ENCODE measurements around the gene PITX1. TPM values are rescaled to one million over a fixed set of nuclear protein-coding genes. Genes with fewer than 3 reads are reported as not detected.

Gene PITX1
- total and polyA plus RNA-seq, 2 donors (not counting 1 experiment from before 2014, with no cell fraction given) = 0.13 TPM; not detected in 1

DNA sequence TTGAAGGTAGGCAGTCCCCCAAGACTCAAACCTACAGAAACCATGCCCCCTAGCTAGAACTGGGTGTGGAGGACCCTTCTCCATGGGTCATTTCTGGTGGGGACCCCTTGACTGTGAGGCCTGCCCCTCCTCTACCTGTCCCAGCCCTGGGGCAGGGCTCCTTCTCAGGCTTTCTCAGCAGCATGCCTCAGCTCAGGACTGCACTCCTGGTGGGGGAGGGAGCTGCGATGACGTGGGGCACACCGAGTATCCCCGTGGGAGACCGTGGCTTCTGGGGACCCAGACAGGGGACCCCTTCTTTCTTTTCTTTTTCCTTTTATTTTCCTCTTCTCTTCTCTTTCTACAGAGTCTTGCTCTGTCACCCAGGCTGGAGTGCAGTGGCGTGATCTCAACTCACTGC lies 27.0 kb upstream of the PITX1 start:
- ChIA-PET CTCF (no interaction called here), POLR2A (interaction anchor here (0.6 kb wide), 1 partner anchor 695 kb away, joined by 4 read pairs; no protein-coding TSS in a partner anchor)
- H3K27me3 ChIP-seq (replicated peaks in 1 of 4; ENCODE audit: control extremely low read depth in 1 of 4, control insufficient read depth in 3 of 4, insufficient read depth in 4 of 4, low read length in 3 of 4) = peaks cover 0 to 39% (median 3%) of the 10 kb centered on the region in 4 experiments
- no peaks in the 10 kb centered on the region for H3K4me1 Mint-ChIP-seq
- no peak overlapping the region for H3K4me3 ChIP-seq (ENCODE audit: control extremely low read depth in 1 of 5, extremely low read depth in 1 of 5, insufficient read depth in 1 of 5, low read depth in 2 of 5, low read length in 4 of 5)
- no peaks in the 10 kb centered on the region for H3K79me2 ChIP-seq (ENCODE audit: control insufficient read depth, insufficient read depth, low read length)
- no peak overlapping the region for H2AFZ ChIP-seq (ENCODE audit: insufficient read depth, low read depth, low read length, poor library complexity, severe bottlenecking)
- H3K27ac ChIP-seq (ENCODE audit: low read length in 2 of 2) = no peak overlapping the region
- H3K27ac Mint-ChIP-seq = no peak overlapping the region
- WGBS (ENCODE audit: insufficient coverage) = 82% methylated on average over 6 of the region's 6 CpGs
- no peak overlapping the region for H3K4me2 ChIP-seq (replicated peaks; ENCODE audit: low read depth, low read length, poor library complexity, severe bottlenecking)
- no peaks in the 10 kb centered on the region for H3K4me1 ChIP-seq (ENCODE audit: control insufficient read depth in 2 of 2, insufficient read depth in 2 of 2, low read length in 2 of 2)
- H4K20me1 ChIP-seq (ENCODE audit: control insufficient read depth, insufficient read depth, low read length, poor library complexity, severe bottlenecking) = no peaks in the 10 kb centered on the region
- no peaks in the 10 kb centered on the region for H3K9me3 Mint-ChIP-seq (ENCODE audit: insufficient read depth)
- peaks cover 35% of the 10 kb centered on the region for H3K27me3 Mint-ChIP-seq
- DNase-seq (no peak), ATAC-seq (ENCODE audit: low read depth) (no peak)
- H3K36me3 ChIP-seq (replicated peaks in 1 of 2; ENCODE audit: control extremely low read depth in 1 of 2, control insufficient read depth in 1 of 2, extremely low read depth in 1 of 2, insufficient read depth in 2 of 2, low read length in 1 of 2) = no peaks in the 10 kb centered on the region
- no peak overlapping the region for H3K4me3 Mint-ChIP-seq
- H3K9me3 ChIP-seq (ENCODE audit: control extremely low read depth in 1 of 3, control insufficient read depth in 2 of 3, insufficient read depth in 1 of 3, low read length in 2 of 3) = peaks cover 0 to 2% (median 0%) of the 10 kb centered on the region in 3 donors
- intact Hi-C loops (cut with micrococcal nuclease) = no loop called here
- no peak overlapping the region for H3K9ac ChIP-seq (ENCODE audit: low read length)
- TF ChIP-seq, protein P1, sequence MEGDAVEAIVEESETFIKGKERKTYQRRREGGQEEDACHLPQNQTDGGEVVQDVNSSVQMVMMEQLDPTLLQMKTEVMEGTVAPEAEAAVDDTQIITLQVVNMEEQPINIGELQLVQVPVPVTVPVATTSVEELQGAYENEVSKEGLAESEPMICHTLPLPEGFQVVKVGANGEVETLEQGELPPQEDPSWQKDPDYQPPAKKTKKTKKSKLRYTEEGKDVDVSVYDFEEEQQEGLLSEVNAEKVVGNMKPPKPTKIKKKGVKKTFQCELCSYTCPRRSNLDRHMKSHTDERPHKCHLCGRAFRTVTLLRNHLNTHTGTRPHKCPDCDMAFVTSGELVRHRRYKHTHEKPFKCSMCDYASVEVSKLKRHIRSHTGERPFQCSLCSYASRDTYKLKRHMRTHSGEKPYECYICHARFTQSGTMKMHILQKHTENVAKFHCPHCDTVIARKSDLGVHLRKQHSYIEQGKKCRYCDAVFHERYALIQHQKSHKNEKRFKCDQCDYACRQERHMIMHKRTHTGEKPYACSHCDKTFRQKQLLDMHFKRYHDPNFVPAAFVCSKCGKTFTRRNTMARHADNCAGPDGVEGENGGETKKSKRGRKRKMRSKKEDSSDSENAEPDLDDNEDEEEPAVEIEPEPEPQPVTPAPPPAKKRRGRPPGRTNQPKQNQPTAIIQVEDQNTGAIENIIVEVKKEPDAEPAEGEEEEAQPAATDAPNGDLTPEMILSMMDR (IDR thresholded peaks at IDR 0.05) = no peak
- no peak for TF ChIP-seq EZH2 (IDR thresholded peaks at IDR 0.05; ENCODE audit: borderline replicate concordance, insufficient read depth, low read depth, low read length, poor library complexity, severe bottlenecking)

DNA sequence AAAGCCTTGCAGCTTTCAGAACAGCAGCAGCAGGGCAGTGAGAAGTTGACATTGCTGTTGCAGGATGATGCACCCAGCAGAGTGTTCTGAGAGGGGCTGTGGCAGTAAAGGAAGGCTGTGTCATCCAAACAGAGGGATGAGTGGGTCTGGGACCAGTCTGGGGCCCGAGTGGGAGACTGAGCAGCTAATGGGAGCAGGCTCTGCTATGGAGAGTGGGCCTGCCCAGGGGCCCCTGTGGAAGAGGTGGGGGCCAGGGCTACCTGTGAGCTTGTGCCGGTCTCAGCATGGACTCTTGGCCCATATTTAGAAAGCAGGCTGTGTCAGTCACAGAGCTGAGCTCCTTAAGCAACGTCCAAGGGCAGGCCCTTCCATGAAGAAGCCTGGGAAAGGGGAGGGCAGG lies 26.0 kb upstream of the PITX1 start:
- H3K4me3 Mint-ChIP-seq = no peak overlapping the region
- H3K4me1 Mint-ChIP-seq = no peaks in the 10 kb centered on the region
- POLR2A ChIA-PET = no interaction called here
- Histone ChIP-seq H3K79me2 (ENCODE audit: control insufficient read depth, insufficient read depth, low read length) (no peaks in the 10 kb centered on the region), H3K4me2 (replicated peaks; ENCODE audit: low read depth, low read length, poor library complexity, severe bottlenecking) (no peak overlapping the region), H3K4me3 (ENCODE audit: control extremely low read depth in 1 of 5, extremely low read depth in 1 of 5, insufficient read depth in 1 of 5, low read depth in 2 of 5, low read length in 4 of 5) (no peak overlapping the region), H3K27ac (ENCODE audit: low read length in 2 of 2) (no peak overlapping the region), H3K9ac (ENCODE audit: low read length) (no peak overlapping the region), H3K27me3 (replicated peaks in 1 of 4; ENCODE audit: control extremely low read depth in 1 of 4, control insufficient read depth in 3 of 4, insufficient read depth in 4 of 4, low read length in 3 of 4) (peaks cover 0 to 39% (median 3%) of the 10 kb centered on the region in 4 experiments), H3K4me1 (ENCODE audit: control insufficient read depth in 2 of 2, insufficient read depth in 2 of 2, low read length in 2 of 2) (no peaks in the 10 kb centered on the region), H2AFZ (ENCODE audit: insufficient read depth, low read depth, low read length, poor library complexity, severe bottlenecking) (no peak overlapping the region), H3K9me3 (ENCODE audit: control extremely low read depth in 1 of 3, control insufficient read depth in 2 of 3, insufficient read depth in 1 of 3, low read length in 2 of 3) (peaks cover 0 to 5% (median 0%) of the 10 kb centered on the region in 3 donors), H3K36me3 (replicated peaks in 1 of 2; ENCODE audit: control extremely low read depth in 1 of 2, control insufficient read depth in 1 of 2, extremely low read depth in 1 of 2, insufficient read depth in 2 of 2, low read length in 1 of 2) (no peaks in the 10 kb centered on the region), H4K20me1 (ENCODE audit: control insufficient read depth, insufficient read depth, low read length, poor library complexity, severe bottlenecking) (no peaks in the 10 kb centered on the region)
- H3K27ac Mint-ChIP-seq = no peak overlapping the region
- H3K27me3 Mint-ChIP-seq = peaks cover 30% of the 10 kb centered on the region
- H3K9me3 Mint-ChIP-seq (ENCODE audit: insufficient read depth) = no peaks in the 10 kb centered on the region
- DNase-seq (no peak), ATAC-seq (ENCODE audit: low read depth) (no peak)
- 72% methylated on average over 3 of the region's 3 CpGs for WGBS (ENCODE audit: insufficient coverage)
- TF ChIP-seq, protein P1 (IDR thresholded peaks at IDR 0.05) = no peak
- no peak for TF ChIP-seq EZH2 (IDR thresholded peaks at IDR 0.05; ENCODE audit: borderline replicate concordance, insufficient read depth, low read depth, low read length, poor library complexity, severe bottlenecking)
- intact Hi-C loops (cut with micrococcal nuclease) = no loop called here
- CTCF ChIA-PET = no interaction called here
